ENCODE results near the gene PLBD1. TPM values are rescaled to one million over a fixed set of nuclear protein-coding genes. Genes with fewer than 3 reads are reported as not detected.

Gene PLBD1
- 3.7 and 10.0 TPM in 2 replicates for total RNA-seq
- polyA plus RNA-seq: 9.0 and 12.9 TPM in 2 replicates

GRCh38 chr12:14567351-14568162 lies at the start of gene PLBD1:
PLBD1 (minus strand) TSS chr12:14567883; CDS start chr12:14567696, 187 bp downstream.
- peaks cover 5% of the 10 kb centered on the region for H3K27me3 ChIP-seq
- TF ChIP-seq CTCF (IDR thresholded peaks at IDR 0.05; ENCODE audit: low read depth, low read length): no peak
- H3K36me3 ChIP-seq: no peaks in the 10 kb centered on the region
- H3K27ac ChIP-seq: no peak within 1 kb of the TSS
- DNase-seq (ENCODE audit: low read depth in 1 of 2, low spot score in 1 of 2): peak; percentile 46 to 77
- H3K4me1 ChIP-seq (ENCODE audit: low read depth): no peaks in the 10 kb centered on the region
- peak within 1 kb of the TSS; percentile 20 for H3K4me3 ChIP-seq
- H3K9me3 ChIP-seq (ENCODE audit: low read depth): no peaks in the 10 kb centered on the region

GRCh38 chr12:14614704-14615121 lies 47.0 kb upstream of the PLBD1 start:
- Histone ChIP-seq H3K4me3 (no peak overlapping the region), H3K4me1 (ENCODE audit: low read depth) (peaks cover 4% of the 10 kb centered on the region), H3K36me3 (no peaks in the 10 kb centered on the region), H3K27ac (no peak overlapping the region), H3K27me3 (no peaks in the 10 kb centered on the region), H3K9me3 (ENCODE audit: low read depth) (no peaks in the 10 kb centered on the region)
- no peak for DNase-seq (ENCODE audit: low read depth in 1 of 2, low spot score in 1 of 2)
- no peak for TF ChIP-seq CTCF (IDR thresholded peaks at IDR 0.05; ENCODE audit: low read depth, low read length)

- no peaks in the 10 kb centered on the region for H3K36me3 ChIP-seq
- peaks cover 4% of the 10 kb centered on the region for H3K4me1 ChIP-seq (ENCODE audit: low read depth)
- no peaks in the 10 kb centered on the region for H3K27me3 ChIP-seq
Measured at GRCh38 chr12:14613718-14614117, 46.0 kb upstream of the PLBD1 start.

GRCh38 chr12:14612898-14613445 lies 45.3 kb upstream of the PLBD1 start:
- no peak for DNase-seq (ENCODE audit: low read depth in 1 of 2, low spot score in 1 of 2)
- Histone ChIP-seq H3K27me3 (no peaks in the 10 kb centered on the region), H3K27ac (peak overlapping the region; percentile 27), H3K9me3 (ENCODE audit: low read depth) (no peaks in the 10 kb centered on the region), H3K36me3 (no peaks in the 10 kb centered on the region), H3K4me3 (no peak overlapping the region), H3K4me1 (ENCODE audit: low read depth) (peaks cover 4% of the 10 kb centered on the region)
- TF ChIP-seq CTCF (IDR thresholded peaks at IDR 0.05; ENCODE audit: low read depth, low read length): no peak

More at GRCh38 chr12:14613718-14614117, 46.0 kb upstream of the PLBD1 start:
- Histone ChIP-seq H3K4me3 (no peak overlapping the region), H3K27ac (no peak overlapping the region), H3K9me3 (ENCODE audit: low read depth) (no peaks in the 10 kb centered on the region)
- no peak for TF ChIP-seq CTCF (IDR thresholded peaks at IDR 0.05; ENCODE audit: low read depth, low read length)
- DNase-seq (ENCODE audit: low read depth in 1 of 2, low spot score in 1 of 2): no peak

GRCh38 chr12:14612250-14612649 lies 44.6 kb upstream of the PLBD1 start:
- DNase-seq (ENCODE audit: low read depth in 1 of 2, low spot score in 1 of 2): no peak
- no peak for TF ChIP-seq CTCF (IDR thresholded peaks at IDR 0.05; ENCODE audit: low read depth, low read length)
- H3K9me3 ChIP-seq (ENCODE audit: low read depth): no peaks in the 10 kb centered on the region
- H3K4me1 ChIP-seq (ENCODE audit: low read depth): peaks cover 4% of the 10 kb centered on the region
- no peak overlapping the region for H3K4me3 ChIP-seq
- H3K27ac ChIP-seq: no peak overlapping the region
- H3K27me3 ChIP-seq: no peaks in the 10 kb centered on the region
- H3K36me3 ChIP-seq: no peaks in the 10 kb centered on the region
